Prostate gland (tissue), 2 donors: ENCODE data around the gene GLRX. TPM values are rescaled to one million over a fixed set of nuclear protein-coding genes. Genes with fewer than 3 reads are reported as not detected.

ENCODE experiments used
- DNase-seq: peaks from one replicate; pipeline ENCODE4 v3.0.0-alpha.2; 2019; ENCODE audit warnings: low spot score
- H3K27ac ChIP-seq, 2 donors: fragments of 200-600 bp; sonication (generic); 2 replicates each; pipeline ENCODE4 v1.5.1; 2017 to 2019
- H3K27me3 ChIP-seq: fragments of 200-600 bp; sonication (generic); replicated peaks from 2 replicates; pipeline ENCODE4 v1.5.1; 2019; ENCODE audit not compliant: insufficient read depth
- H3K36me3 ChIP-seq, 2 donors: fragments of 200-600 bp; sonication (generic); 1 replicate in 1 of 2; 2 replicates in 1 of 2; pipeline versions ENCODE4 v1.5.1 to v1.8.1; 2017 to 2019
- H3K4me1 ChIP-seq: fragments of 200-600 bp; sonication (generic); replicated peaks from 2 replicates; pipeline ENCODE4 v1.5.1; 2019
- H3K4me3 ChIP-seq, 2 donors: fragments of 200-600 bp; sonication (generic); 2 replicates each; pipeline ENCODE4 v1.5.1; 2017 to 2019
- H3K9me3 ChIP-seq: fragments of 200-600 bp; sonication (generic); 2 replicates; pipeline ENCODE4 v1.5.1; 2017
- CTCF ChIP-seq, 4 experiments: fragments of 200-600 bp in 2 of 4; fragments of 450-650 bp in 2 of 4; sonication (generic) in 2 of 4; IDR thresholded peaks; 1 replicate in 3 of 4; 2 replicates in 1 of 4; pipeline ENCODE4 v1.5.1; 2016 to 2019; ENCODE audit warnings: antibody characterized with exemption in 4 of 4, mild to moderate bottlenecking in 2 of 4, moderate library complexity in 2 of 4
- POLR2A ChIP-seq: fragments of 450-650 bp; IDR thresholded peaks from one replicate; pipeline ENCODE4 v1.6.1; 2016; ENCODE audit warnings: antibody characterized with exemption, mild to moderate bottlenecking
- POLR2AphosphoS5 ChIP-seq: sonication (generic); formaldehyde crosslinking; IDR thresholded peaks from one replicate; pipeline ENCODE4 v1.6.1; 2017; ENCODE audit warnings: antibody characterized with exemption
- WGBS: methylation state at CpG from one replicate; pipeline ENCODE4 v1.1.5; 2018; 5-methylcytosine and 5-hydroxymethylcytosine counted together
- intact Hi-C: fragments of 100-400 bp; cut with DNase I; formaldehyde crosslinking; loops from one replicate; pipeline ENCODE4 v1.14.2; 2022
- total RNA-seq, 2 donors: library from RNA; depleted of rRNA; stranded (reverse); fragments of >200 nt; gene quantifications; one replicate each; pipeline ENCODE4 v1.1.0, GENCODE V29; 2016

The GLRX gene
- total RNA-seq, 2 donors from 2014 or later: 16.6 to 34.8 TPM

GRCh38 chr5:95791751-95792150, 30.8 kb downstream of the GLRX start:
- no peaks in the 10 kb centered on the region for H3K4me1 ChIP-seq
- no peak overlapping the region for H3K27ac ChIP-seq
- no peak for DNase-seq
- no peaks in the 10 kb centered on the region for H3K36me3 ChIP-seq
- no peaks in the 10 kb centered on the region for H3K9me3 ChIP-seq
- H3K4me3 ChIP-seq: no peak overlapping the region
- intact Hi-C loops: no loop called here
- no peaks in the 10 kb centered on the region for H3K27me3 ChIP-seq
- TF ChIP-seq POLR2A: no peak
- no peak for TF ChIP-seq CTCF (IDR thresholded peaks at IDR 0.05)
- TF ChIP-seq POLR2AphosphoS5: no peak
- 86% methylated on average over 6 of the region's 6 CpGs for WGBS

DNA sequence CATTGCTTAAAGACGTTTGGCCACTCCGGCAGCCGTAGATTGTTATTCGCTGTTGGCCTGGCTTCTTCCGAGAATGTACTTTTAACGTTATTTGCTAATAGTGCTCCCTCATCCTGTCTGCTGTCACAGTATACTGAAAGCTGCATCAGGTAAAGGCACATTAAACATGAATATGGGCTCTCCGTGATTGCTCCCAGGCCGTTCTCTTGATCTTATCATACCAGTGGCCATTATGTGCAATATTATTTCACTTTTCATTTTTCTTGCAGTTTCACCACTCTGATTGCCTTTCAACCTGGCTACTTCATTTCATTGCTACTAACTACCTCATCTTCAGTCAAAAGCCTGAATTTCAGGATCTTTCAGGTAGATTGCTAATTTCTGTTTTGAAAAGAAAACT, 34.0 kb downstream of the GLRX start:
- no peaks in the 10 kb centered on the region for H3K36me3 ChIP-seq
- no peak overlapping the region for H3K27ac ChIP-seq
- DNase-seq: no peak
- TF ChIP-seq CTCF (IDR thresholded peaks at IDR 0.05): no peak
- TF ChIP-seq POLR2A: no peak
- no peak for TF ChIP-seq POLR2AphosphoS5
- H3K9me3 ChIP-seq: no peaks in the 10 kb centered on the region
- intact Hi-C loops: loop anchor here (10.0 kb wide), 2 partner anchors 176 to 546 kb away; partner anchors contain the start of gene ELL2
- 69% methylated on average over 8 of the region's 8 CpGs for WGBS
- H3K4me1 ChIP-seq: no peaks in the 10 kb centered on the region
- H3K27me3 ChIP-seq: no peaks in the 10 kb centered on the region
- H3K4me3 ChIP-seq: no peak overlapping the region

DNA sequence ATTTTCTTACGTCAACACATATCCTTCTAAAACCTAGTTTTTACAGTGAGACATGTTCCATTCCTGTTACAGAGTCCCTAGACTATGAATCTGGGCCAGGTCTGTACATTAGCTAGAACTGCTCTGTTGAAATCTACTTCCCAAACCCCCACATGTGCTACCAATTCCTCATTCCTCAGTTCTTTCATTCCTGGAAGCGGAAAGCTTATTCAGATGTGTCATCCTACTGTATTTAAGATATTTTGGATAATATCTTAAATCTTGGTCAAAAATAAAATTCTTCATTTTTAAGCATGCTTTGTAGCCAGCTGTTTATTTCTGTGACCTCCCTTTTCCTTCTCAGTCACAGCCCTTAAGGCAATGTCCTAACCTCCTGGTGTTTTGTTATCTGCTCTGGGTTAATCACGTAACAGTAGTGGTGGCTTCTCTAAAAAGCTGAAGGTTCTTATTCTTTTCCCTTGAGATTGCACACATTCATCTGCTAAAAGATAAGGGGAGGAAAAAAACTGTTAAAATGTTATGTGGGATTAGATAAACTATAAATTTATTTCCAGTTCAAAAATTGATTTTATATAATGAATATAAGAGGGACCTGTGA, 35.6 kb downstream of the GLRX start:
- Histone ChIP-seq H3K27ac (no peak overlapping the region), H3K9me3 (no peaks in the 10 kb centered on the region), H3K36me3 (no peaks in the 10 kb centered on the region), H3K4me3 (no peak overlapping the region), H3K27me3 (no peaks in the 10 kb centered on the region), H3K4me1 (no peaks in the 10 kb centered on the region)
- intact Hi-C loops: loop anchor here (10.0 kb wide), 2 partner anchors 178 to 548 kb away; partner anchors contain the start of gene ELL2
- WGBS: 96% methylated on average over 3 of the region's 3 CpGs
- no peak for DNase-seq
- no peak for TF ChIP-seq CTCF (IDR thresholded peaks at IDR 0.05)
- TF ChIP-seq POLR2AphosphoS5: no peak
- no peak for TF ChIP-seq POLR2A

- no peak for DNase-seq
- 87% methylated on average over 9 of the region's 9 CpGs for WGBS
- intact Hi-C loops: loop anchor here (5.0 to 10.0 kb wide), 4 partner anchors 52 to 550 kb away; partner anchors contain the start of genes ELL2 and RHOBTB3
- Histone ChIP-seq H3K27me3 (no peaks in the 10 kb centered on the region), H3K4me1 (no peaks in the 10 kb centered on the region), H3K4me3 (no peak overlapping the region), H3K36me3 (no peaks in the 10 kb centered on the region), H3K9me3 (no peaks in the 10 kb centered on the region), H3K27ac (no peak overlapping the region)
- TF ChIP-seq CTCF (IDR thresholded peaks at IDR 0.05): no peak
- TF ChIP-seq POLR2AphosphoS5: no peak
- TF ChIP-seq POLR2A: no peak
Measured at GRCh38 chr5:95784514-95785302, 37.8 kb downstream of the GLRX start.
